CD4-positive, alpha-beta T cell treated with Interleukin-10 for 1 hour (primary cell): ENCODE data around the gene SMARCD1.

Experiments
- DNase-seq: peaks from one replicate; pipeline ENCODE4 v3.0.0-alpha.2; 2020

Gene SMARCD1

DNA sequence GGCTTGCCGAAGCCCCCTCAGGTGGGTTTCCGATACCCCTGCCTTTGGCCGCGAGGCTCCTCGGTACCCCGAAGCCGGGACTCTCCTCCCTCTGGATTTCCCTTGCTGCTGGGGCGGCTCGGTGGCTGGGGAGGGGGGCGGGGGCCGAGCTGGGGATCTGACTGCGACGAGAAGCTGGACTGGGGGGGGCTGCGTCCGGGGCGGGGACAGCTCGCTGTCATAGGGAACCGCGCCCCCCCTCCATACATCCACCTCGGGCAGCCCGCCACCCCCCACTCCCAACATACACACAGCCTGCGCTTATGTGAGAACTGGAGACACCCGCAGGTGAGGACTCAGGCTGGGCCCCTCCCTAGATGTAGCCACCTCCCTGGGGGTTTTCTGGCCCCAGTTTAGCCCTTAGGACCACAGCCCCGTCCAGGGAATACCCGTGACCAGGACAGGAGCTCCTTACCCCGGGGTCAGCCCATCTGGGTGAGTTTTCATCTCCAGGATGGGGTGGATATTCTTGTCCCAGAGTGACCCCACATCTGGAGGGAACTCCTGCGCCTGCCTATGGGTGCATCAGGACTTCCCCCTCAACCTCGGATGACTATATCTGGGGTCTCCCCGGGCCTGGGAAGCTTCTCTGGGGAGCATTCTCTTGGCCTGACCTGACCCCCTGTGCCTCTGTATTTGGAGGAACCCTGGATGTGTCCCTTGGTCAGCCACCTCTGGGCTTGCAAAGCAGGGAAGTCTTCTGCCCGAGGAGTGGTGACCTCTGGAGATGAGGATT is 27.1 kb upstream of the SMARCD1 start:
- DNase-seq, result no peak

DNA sequence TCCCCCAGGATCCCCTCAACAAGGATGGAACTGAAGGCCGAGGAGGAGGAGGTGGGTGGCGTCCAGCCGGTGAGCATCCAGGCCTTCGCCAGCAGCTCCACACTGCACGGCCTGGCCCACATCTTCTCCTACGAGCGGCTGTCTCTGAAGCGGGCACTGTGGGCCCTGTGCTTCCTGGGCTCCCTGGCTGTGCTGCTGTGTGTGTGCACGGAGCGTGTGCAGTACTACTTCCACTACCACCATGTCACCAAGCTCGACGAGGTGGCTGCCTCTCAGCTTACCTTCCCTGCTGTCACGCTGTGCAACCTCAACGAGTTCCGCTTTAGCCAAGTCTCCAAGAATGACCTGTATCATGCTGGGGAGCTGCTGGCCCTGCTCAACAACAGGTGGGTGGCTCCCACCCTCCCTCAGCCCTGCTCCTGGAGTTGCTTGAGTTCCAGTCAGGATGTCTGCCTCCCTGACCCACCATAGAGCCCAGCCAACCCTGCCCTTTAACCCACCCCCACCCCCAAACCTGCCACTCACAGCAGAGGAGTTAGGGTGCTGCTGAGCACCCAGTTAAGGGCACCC is 26.3 kb upstream of the SMARCD1 start:
- no peak for DNase-seq

DNA sequence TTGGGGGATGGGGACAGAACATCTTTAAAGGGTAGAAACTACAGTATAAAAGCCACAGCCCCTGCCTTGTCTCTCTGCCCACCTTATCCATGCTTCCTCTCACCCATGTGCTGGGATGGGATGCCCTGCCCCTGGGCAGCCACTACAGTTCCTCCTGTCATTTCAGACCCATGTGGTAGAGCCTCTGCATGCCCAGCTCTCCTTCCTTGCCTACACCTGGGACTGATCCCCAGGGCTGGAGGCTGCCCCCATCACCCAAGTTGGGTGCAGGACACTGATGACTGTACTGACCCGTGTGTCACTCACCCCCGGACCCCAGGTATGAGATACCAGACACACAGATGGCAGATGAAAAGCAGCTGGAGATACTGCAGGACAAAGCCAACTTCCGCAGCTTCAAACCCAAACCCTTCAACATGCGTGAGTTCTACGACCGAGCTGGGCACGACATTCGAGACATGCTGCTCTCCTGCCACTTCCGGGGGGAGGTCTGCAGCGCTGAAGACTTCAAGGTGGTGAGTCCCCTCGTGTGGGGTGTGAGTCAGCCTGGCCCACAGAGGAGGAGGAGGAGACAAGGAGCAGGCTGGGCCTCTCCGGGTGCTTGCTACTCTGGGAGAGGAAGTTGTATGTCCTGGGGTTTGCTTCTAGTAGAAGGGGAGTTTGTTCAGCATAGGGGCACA is 25.6 kb upstream of the SMARCD1 start:
- DNase-seq, result no peak

DNA sequence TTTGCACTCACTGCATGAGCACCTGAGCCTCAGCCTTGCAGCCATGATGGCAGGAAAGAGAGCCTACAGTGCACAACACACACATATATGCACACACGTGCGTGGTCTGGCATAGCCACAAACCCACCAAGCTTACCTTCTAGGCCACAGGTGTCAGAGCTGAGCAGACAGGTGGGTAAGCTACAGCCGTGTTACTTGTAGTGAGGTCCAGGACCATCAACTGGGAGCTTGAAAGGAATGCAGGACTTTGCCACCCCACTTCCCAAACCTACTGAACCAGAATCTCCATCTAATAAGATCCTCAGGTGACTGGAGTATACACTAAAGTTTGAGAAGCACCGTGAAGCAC is 25.0 kb upstream of the SMARCD1 start:
- no peak for DNase-seq

DNA sequence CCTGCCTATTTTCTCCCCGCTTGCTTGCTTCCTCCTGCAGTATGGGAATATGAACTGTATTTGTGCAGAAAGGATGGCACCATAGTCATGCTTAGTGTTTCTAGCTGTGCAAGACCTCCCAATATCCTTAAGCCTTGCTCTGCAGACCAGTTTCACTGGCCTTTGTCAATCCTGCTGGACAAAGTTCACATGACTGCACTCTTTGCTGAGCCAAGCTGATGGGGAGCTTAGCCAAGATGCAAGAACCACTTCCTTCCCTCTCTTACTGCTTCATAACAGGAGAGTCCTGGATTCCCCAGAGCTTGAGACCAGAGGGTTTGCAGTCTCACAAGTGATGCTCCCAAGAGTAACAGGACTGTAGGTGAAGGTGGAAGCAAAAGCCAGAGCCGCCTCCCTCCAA is 24.0 kb upstream of the SMARCD1 start:
- DNase-seq, result no peak

DNA sequence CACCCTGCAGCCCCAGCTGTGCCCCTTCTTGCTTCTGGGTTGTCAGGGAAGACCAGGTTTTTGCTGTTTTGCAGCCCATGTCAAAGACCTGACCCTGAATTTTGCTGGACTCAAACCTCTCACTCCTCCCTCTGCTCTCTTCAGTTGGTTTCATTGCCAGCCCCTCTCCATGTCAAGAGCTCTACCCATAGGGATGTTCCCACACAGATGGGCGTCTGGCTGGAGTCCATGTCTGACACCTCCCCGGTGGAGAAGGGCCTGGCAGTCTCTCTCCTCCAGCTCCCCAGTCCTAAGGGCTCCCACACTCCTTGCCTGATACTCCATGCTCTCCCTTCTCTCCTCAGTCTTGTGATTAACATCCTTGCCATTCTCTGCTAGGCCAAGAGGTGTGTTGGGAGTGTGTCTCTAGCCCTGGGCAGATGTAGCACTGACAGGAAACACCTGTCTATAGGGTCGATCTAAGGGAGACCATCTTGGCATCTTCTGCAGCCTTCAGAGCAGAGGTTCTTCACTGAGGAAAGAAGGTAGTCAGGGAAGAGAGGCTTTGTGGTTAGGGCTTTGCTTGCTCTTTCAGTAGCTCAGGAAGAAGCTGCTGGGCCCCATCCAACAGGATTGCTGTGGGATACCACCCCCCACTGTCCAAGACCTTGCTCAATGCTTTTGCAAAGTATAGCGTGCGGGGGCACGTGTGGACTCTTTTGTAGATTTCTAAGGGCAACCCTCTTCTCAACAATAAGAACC is 23.0 kb upstream of the SMARCD1 start:
- no peak for DNase-seq

DNA sequence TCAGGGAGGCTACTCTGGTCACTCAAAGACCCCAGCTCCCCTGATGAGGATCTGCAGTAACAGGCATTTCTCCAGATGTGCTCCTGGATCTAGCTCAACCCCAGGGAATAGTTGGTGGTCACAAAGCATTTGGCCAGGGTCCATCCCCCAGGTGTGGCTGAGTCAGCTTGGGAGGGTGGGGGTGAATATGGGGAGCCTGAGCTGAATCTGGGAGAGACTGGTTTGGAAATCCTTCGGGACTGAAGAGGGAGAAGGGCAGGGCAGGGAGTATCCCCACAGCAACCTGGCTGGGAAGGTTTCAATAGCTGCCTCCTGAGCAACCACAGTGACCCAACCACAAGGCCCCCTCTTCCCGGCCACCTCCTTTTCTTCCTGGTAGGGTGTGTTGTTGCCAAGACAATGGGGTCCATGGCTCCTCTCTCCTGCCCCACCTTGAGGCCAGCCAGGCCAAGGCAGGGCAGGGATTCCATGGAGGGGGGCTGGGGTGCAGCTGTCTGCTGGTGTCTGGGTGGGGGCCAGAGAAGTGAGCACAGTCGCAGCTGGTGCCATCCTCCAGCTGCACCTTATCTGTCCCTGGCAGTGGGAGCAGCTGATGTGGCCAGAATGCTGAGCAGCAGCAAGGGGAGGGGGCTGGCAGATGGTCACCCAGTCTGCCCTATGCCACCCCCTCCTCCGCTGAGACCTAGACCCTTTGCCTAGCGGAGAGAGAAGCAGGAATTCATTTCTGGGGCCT is 22.2 kb upstream of the SMARCD1 start:
- DNase-seq, result no peak

DNA sequence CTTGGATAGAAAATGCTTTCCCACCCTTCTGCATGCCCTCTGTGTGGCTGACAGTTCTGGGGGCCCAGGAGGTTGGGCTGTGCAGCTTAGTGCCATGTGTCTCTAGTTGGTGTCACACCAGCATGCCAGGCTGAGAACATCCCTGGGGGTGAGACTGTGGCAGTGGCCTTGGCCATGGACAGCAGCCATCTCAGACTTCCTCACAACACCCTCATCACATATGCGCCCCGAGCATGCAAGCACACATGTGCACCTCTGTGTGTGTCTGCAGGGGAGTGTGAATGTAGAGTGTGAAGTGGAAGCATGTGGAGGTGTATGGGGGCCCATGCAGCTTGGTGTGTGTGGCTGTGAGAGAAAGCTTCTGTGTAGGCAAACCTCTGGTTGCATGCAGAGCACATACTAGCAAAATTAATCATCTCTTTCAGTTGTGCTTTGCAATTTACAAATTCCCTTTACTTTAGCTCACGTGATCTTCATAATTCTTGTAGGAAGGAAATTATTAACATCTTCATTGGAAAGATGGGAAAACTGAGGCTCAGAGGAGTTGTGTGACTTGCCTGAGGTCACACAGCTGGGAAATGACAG is 19.3 kb upstream of the SMARCD1 start:
- no peak for DNase-seq

DNA sequence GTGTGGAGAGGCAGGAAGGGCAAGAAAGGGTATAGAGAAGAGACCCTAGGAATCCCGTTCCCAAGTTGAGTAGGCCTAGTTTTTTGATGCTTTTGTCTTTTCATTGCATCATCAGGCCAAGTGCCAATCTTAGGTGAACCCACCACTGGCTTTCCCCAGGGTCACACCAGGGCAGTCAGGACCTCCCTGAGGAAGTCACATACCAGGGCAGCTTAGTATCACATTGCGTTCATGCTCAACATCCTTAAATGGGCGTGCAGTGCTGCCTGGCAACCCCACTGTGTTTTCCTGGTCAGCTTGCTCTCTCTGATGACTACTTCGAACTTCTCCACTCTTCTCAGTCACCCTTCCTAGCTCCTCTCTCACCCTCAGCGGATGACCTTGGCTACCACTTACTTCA is 18.7 kb upstream of the SMARCD1 start:
- DNase-seq, result no peak

DNA sequence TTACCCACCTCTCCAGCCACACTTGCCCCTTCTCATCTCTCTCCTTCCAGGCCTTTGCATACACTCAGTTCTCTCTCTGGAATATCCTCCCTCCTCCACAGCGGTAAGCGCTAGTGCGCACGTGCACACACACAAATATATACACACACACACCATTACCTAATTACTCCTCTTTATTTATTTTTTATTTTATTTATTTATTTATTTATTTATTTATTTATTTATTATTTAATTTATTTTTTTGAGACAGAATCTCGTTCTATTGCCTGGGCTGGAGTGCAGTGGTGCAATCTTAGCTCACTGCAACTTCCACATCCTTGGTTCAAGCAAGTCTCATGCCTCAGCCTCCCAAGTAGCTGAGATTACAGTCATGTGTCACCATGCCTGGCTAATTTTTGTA is 16.1 kb upstream of the SMARCD1 start:
- no peak for DNase-seq

DNA sequence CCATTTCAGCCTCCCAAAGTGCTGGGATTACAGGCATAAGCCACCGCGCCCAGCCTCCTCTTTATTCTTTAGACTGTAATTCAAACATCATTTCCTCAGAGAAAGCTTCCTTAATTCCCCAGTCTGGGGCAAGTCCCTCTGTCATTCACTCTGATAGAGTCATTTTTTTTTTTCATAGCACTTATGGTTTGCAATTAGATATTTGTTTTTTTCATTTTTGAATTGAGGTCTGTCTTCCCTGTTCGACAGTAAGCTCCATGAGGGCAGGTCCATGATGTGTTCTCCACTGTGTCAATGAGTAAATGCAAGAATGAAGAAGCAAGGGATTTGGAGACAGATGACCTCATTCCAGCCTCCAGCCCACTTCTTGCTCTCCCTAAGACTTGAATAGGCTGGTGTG is 15.6 kb upstream of the SMARCD1 start:
- DNase-seq, result no peak

DNA sequence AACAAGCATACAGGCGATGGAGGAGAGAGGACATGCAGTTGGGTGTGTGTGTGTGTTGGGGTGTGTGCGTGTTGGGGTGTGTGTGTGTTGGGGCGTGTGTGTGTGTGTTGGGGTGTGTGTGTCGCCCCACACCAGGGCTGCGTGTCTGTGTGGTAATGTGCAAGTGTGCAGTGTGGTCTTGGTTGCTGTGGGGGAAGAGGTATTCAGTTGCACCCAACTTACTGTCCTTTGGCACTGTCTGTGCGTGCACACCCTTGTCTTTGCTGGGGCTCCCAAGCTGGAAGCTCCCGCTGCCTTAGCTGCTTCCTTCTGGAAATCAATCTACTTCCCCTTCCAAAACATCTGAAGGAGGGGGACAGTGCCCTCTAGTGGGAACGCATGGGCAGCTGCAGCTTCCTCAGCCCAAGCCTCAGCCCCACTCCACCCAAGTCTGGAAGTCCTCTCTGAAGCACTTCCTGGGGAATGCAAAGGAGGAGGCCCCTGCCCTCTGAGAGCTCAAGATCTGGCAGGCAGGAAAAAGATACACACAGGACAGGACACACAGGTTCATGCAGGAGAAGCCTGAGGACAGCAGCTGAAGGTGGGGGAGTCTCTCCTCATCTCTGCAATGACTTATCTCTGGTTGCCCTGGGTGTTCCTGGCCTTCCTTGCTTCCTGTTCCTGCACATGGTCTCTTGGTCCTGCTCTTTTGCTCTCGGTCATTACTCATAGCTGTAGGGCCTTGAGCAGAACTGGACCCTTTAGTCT is 14.7 kb upstream of the SMARCD1 start:
- DNase-seq, result peak; percentile 68

DNA sequence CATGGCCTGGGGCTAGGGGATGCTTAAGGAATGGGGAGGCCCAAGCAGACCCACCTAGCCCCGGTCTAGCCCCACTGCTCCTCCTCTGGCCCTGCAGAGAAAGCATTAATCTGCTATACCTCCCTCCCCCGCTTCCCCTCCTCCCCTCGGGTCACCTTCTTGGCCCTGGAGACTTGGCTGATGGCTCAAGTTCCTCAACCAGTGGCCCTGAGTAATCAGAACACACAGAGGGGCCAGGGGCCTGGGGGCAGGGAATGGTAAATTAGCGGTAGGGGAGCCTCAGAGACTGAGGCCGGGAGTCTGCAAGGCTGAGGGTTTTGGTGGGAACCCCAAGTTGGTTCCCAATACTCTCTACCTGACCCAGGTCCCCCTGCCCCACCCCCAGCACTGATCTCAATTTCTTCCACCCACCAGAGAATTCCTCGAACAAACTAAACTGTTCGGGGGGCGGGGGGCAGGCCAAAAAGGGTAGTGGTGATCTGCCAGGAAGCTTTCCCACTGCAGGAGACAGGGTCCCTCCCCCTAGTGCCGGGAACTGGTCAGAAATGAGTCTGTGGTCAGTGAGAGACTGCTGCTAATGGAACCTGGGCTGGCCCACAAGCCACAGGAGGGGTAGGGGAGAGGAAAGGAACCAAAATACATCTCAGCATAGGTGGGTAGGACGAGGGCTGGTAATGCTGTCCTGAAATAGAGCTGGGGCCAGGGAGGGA is 12.8 kb upstream of the SMARCD1 start:
- DNase-seq, result no peak

DNA sequence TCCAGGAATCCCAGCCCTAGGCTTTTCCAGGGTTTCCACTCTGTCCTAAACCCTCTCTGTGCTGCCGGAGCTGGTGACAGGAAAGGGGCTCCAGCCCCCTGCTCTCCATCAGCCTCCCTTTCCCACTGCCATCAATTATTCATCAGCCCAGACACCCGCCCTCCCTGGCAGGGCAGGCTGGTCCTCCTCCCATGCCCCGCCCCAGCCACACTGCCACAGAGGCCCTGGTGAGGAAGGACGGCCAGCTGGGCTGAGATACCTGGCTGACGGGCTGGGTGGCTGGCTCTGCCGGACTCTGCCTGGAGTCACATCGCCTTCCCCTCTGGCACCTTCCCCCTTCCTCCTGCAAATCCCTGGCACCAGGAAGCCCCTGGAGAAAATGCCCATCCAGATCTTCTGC is 11.9 kb upstream of the SMARCD1 start:
- no peak for DNase-seq

DNA sequence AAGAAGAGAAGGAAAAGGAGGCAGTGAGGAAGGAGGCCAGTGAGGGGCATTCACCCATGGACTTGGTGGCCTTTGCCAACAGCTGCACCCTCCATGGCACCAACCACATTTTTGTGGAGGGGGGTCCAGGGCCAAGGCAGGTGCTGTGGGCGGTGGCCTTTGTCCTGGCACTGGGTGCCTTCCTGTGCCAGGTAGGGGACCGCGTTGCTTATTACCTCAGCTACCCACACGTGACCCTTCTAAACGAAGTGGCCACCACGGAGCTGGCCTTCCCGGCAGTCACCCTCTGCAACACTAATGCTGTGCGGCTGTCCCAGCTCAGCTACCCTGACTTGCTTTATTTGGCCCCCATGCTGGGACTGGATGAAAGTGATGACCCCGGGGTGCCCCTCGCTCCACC is 11.4 kb upstream of the SMARCD1 start:
- DNase-seq, result no peak

DNA sequence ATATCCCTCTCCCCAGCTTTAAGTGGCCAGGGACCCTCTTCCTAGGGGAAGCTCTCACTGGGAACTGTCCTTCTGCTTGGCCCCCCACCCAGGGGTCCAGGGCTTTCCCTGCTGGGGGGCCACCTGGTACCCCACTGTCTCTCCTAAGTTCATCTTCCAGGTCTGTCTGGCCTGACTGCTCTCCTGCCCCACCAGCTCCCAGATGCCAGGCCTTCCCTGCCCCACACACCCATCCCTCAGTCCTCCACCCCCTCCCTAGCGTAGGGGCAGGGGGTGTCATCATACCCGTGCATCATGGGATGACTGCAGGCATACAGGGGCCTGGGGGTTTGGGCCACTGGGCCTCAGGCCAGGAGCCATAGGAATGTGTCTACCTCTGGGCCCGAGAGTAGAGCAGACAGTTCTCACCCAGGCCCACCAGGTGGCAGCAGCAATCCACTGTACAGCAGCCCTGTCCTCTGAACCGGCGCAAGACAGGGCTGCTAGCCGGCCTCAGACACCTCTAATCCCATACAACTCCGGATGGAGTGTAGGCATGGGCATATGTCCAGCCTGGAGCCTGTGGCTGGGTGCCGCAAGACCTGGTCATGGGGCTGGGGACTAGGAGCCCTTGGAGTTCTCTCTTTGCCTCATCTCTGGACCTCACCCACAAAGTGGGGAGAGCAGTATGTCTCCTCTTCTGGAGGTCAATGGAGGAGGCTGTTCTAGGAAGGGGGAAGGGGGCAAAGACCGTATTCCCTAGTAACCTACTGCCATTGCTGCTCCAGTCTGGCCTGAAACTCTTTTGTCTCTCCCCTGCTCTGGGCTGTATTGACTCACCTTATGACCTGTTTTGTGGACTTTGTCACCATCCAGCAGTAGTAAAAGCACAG is 10.0 kb upstream of the SMARCD1 start:
- DNase-seq, result peak; percentile 82

DNA sequence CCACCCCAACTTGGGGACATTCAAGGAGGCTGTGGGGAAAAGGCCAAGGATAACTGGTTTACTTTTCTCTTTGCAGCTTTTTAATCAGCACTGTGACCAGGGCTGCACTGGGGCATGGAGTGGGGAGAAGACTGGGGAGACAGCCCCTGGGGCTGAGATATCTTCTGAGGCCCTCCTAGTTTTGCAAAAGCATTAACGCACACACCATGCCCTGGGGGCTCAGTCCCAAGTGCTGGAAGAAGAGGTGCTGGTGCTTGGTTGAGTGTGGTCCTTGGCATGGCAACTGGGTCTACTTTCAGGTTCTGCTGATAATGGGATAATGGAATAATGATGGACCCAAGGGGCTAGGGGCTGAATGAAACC is 9.4 kb upstream of the SMARCD1 start:
- no peak for DNase-seq

DNA sequence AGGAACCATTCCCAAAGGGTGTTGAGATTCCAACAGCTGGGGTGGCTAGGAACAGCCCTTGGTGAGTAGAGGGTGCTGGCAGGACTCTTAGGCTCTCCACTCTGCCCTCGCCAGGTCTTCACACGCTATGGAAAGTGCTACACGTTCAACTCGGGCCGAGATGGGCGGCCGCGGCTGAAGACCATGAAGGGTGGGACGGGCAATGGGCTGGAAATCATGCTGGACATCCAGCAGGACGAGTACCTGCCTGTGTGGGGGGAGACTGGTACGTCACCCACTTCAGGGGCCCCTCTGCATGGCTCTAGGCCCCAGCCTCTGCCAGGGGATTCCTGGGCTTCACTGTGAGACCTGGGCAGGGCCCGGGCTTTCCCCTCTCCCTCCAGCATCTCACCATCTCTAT is 8.0 kb upstream of the SMARCD1 start:
- no peak for DNase-seq

DNA sequence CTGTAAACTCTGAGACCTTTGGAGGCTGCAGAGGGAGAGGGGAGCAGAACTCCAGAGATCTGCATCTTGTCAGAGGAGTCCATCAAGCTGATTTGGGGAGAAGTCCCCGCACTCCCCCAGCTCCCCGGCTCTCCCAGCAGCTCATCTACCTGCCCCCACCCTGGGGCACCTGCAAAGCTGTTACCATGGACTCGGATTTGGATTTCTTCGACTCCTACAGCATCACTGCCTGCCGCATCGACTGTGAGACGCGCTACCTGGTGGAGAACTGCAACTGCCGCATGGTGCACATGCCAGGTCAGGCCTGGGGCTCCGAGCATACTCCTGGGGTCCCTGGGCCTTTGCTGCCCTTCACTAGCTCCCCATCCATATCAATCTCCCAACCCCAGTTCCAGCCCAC is 6.9 kb upstream of the SMARCD1 start:
- no peak for DNase-seq

DNA sequence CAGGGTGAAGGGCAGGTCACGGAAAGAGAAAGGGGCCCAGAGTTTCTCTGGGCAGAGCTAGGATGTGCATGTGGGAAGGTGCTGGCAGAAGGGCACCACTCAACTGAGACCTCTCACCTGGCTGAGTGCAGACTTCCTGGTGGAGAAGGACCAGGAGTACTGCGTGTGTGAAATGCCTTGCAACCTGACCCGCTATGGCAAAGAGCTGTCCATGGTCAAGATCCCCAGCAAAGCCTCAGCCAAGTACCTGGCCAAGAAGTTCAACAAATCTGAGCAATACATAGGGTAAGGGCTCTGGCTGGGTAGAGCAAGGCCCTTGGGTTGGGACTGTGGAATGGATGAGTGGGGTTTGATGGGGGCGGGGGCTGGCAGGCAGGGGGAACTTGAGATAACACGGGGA is 5.4 kb upstream of the SMARCD1 start:
- DNase-seq, result no peak
